Measurements from ENCODE around the gene UTY.

Gene UTY

GRCh38 chrY:13337934-13338333 lies 141.9 kb downstream of the UTY start (continued):
- no peak for TF ChIP-seq TSHZ2 (CRISPR knock-in tag; IDR thresholded peaks at IDR 0.05)

- TF ChIP-seq OSR1 (CRISPR knock-in tag; IDR thresholded peaks at IDR 0.05) (no peak), BACH2 (CRISPR knock-in tag; IDR thresholded peaks at IDR 0.05; ENCODE audit: borderline replicate concordance) (no peak), ZNF565 (CRISPR knock-in tag; conservative IDR thresholded peaks at IDR 0.05; ENCODE audit: low read depth) (no peak), TCF4 (CRISPR knock-in tag; IDR thresholded peaks at IDR 0.05; ENCODE audit: borderline replicate concordance) (no peak), PATZ1 (CRISPR knock-in tag; IDR thresholded peaks at IDR 0.05; ENCODE audit: borderline replicate concordance) (no peak), TSHZ2 (CRISPR knock-in tag; IDR thresholded peaks at IDR 0.05) (no peak), ZC3H10 (CRISPR knock-in tag; IDR thresholded peaks at IDR 0.05) (no peak), ZNF70 (CRISPR knock-in tag; IDR thresholded peaks at IDR 0.05) (no peak), ZNF8 (CRISPR knock-in tag; IDR thresholded peaks at IDR 0.05) (no peak), ESRRG (CRISPR knock-in tag; IDR thresholded peaks at IDR 0.05) (no peak), SNAI2 (CRISPR knock-in tag; IDR thresholded peaks at IDR 0.05) (no peak)
- ATAC-seq, result no peak
These were observed 146.0 kb downstream of the UTY start for GRCh38 chrY:13333791-13334190.

- ATAC-seq, result no peak
- TF ChIP-seq TOX (CRISPR knock-in tag; IDR thresholded peaks at IDR 0.05; ENCODE audit: borderline replicate concordance), result no peak
- no peak for TF ChIP-seq SNAI2 (CRISPR knock-in tag; IDR thresholded peaks at IDR 0.05)
- TF ChIP-seq BACH2 (CRISPR knock-in tag; IDR thresholded peaks at IDR 0.05; ENCODE audit: borderline replicate concordance), result no peak
- no peak for TF ChIP-seq GLIS3 (CRISPR knock-in tag; IDR thresholded peaks at IDR 0.05)
- TF ChIP-seq ARNTL (CRISPR knock-in tag; IDR thresholded peaks at IDR 0.05; ENCODE audit: borderline replicate concordance, low read depth), result no peak
- no peak for TF ChIP-seq CSDC2 (CRISPR knock-in tag; IDR thresholded peaks at IDR 0.05)
- no peak for TF ChIP-seq TSHZ2 (CRISPR knock-in tag; IDR thresholded peaks at IDR 0.05)
These were observed 149.2 kb downstream of the UTY start for GRCh38 chrY:13330651-13331050.

GRCh38 chrY:13312966-13313365 lies 166.9 kb downstream of the UTY start:
- TF ChIP-seq ZFP30 (CRISPR knock-in tag; IDR thresholded peaks at IDR 0.05), result no peak
- no peak for TF ChIP-seq POU6F1 (CRISPR knock-in tag; IDR thresholded peaks at IDR 0.05; ENCODE audit: borderline replicate concordance, low read depth)
- TF ChIP-seq TSHZ2 (CRISPR knock-in tag; IDR thresholded peaks at IDR 0.05), result no peak
- TF ChIP-seq GLIS3 (CRISPR knock-in tag; IDR thresholded peaks at IDR 0.05), result no peak
- no peak for TF ChIP-seq ESRRG (CRISPR knock-in tag; IDR thresholded peaks at IDR 0.05)
- TF ChIP-seq ISL1 (CRISPR knock-in tag; IDR thresholded peaks at IDR 0.05), result no peak
- no peak for ATAC-seq

Data from SK-N-SH treated with all-trans-retinoic acid at 6 μM for 48 hours (cell line).